Renal cortex interstitium (tissue), 11 donors: ENCODE measurements around the gene ADPRH. TPM values are rescaled to one million over a fixed set of nuclear protein-coding genes. Genes with fewer than 3 reads are reported as not detected.
"Not testable (repeated sequence)": the region's sequence is repeated elsewhere in the genome, so short reads cannot be mapped to it uniquely, and the experiment has no call there.

ENCODE experiments used
- DNase-seq, 11 donors: peaks; one replicate each; pipeline ENCODE4 v3.0.0-alpha.2; 2013; ENCODE audit warnings: low read depth in 9 of 11, low spot score in 4 of 11; ENCODE audit errors: extremely low read depth in 1 of 11
- polyA plus RNA-seq, 3 donors: library from polyadenylated mRNA; unstranded; fragments of 120-200 nt; gene quantifications; one replicate each; pipeline ENCODE4 v1.2.1, GENCODE V29; 2013; ENCODE audit not compliant: insufficient read length in 3 of 3

Gene ADPRH
- polyA plus RNA-seq, 3 donors, result 6.3 to 7.5 (median 7.0) TPM

GRCh38 chr3:119589102-119589773 is 9.9 kb downstream of the ADPRH start:
- DNase-seq, result no peak

GRCh38 chr3:119590706-119591105 is 11.4 kb downstream of the ADPRH start:
- DNase-seq, result no peak

- no peak for DNase-seq
Measured at GRCh38 chr3:119592861-119593260, 13.6 kb downstream of the ADPRH start.

- no peak for DNase-seq
Measured at GRCh38 chr3:119594066-119594465, 14.8 kb downstream of the ADPRH start.

GRCh38 chr3:119594929-119595328 is 15.6 kb downstream of the ADPRH start:
- DNase-seq, result not testable (repeated sequence)

GRCh38 chr3:119595639-119596334 is 16.5 kb downstream of the ADPRH start:
- no peak for DNase-seq

GRCh38 chr3:119596398-119596797 is 17.1 kb downstream of the ADPRH start:
- DNase-seq, result no peak

- DNase-seq, result peak in 6 of 11 donors; percentile 19 to 57 (median 26)
Measured at GRCh38 chr3:119597548-119598288, 18.4 kb downstream of the ADPRH start, which contains the start of gene PLA1A. Gene PLA1A, plus strand, starts transcription at chr3:119597885. Its CDS starts 29 bp downstream, at chr3:119597914.

GRCh38 chr3:119598410-119599098 is 19.3 kb downstream of the ADPRH start:
- no peak for DNase-seq

- DNase-seq, result no peak
Measured at GRCh38 chr3:119599558-119600174, 20.4 kb downstream of the ADPRH start.

GRCh38 chr3:119600732-119601131 is 21.4 kb downstream of the ADPRH start:
- no peak for DNase-seq

GRCh38 chr3:119601154-119601553 is 21.9 kb downstream of the ADPRH start:
- no peak for DNase-seq

- no peak for DNase-seq
Measured at GRCh38 chr3:119602676-119603075, 23.4 kb downstream of the ADPRH start.

- no peak for DNase-seq
Measured at GRCh38 chr3:119604878-119605277, 25.6 kb downstream of the ADPRH start.

- DNase-seq, result no peak
Measured at GRCh38 chr3:119608405-119609000, 29.2 kb downstream of the ADPRH start.

GRCh38 chr3:119609301-119609700 is 30.0 kb downstream of the ADPRH start:
- no peak for DNase-seq

GRCh38 chr3:119611664-119612063 is 32.4 kb downstream of the ADPRH start:
- no peak for DNase-seq

GRCh38 chr3:119613201-119613600 is 33.9 kb downstream of the ADPRH start:
- no peak for DNase-seq

- DNase-seq, result no peak
Measured at GRCh38 chr3:119613872-119614271, 34.6 kb downstream of the ADPRH start.
